H1 (cell line): Measurements from ENCODE around the gene BTD. TPM values are rescaled to one million over a fixed set of nuclear protein-coding genes. Genes with fewer than 3 reads are reported as not detected.

Experiments
- CTCF ChIA-PET: fragments of 300-600 bp; sonication (Branson Sonifier 250); formaldehyde crosslinking; loops from one replicate; lab custom pipeline; 2021; ENCODE audit not compliant: partially characterized antibody; lab: Charles Lee
- POLR2A ChIA-PET: fragments of 300-600 bp; sonication (Branson Sonifier 250); formaldehyde crosslinking; loops from one replicate; lab custom pipeline; 2021; ENCODE audit warnings: inconsistent platforms; ENCODE audit not compliant: partially characterized antibody; lab: Charles Lee
- DNase-seq, 2 experiments: peaks; one replicate each; pipeline versions ENCODE4 v3.0.0 to v3.0.0-alpha.2; 2010 to 2022; ENCODE audit warnings: low spot score in 2 of 2, low read depth in 1 of 2, mixed read lengths in 1 of 2
- FAIRE-seq: peaks from 2 replicates; lab custom pipeline; 2011; peaks lifted over from hg19 to GRCh38; lab: Jason Lieb, UNC
- H2AFZ ChIP-seq: 2 replicates; pipeline ENCODE4 v1.8.1; 2012; ENCODE audit warnings: low read length, inconsistent platforms
- H2AK5ac ChIP-seq: 2 replicates; pipeline ENCODE4 v1.6.1; 2013; ENCODE audit warnings: low read depth, low read length
- H2BK120ac ChIP-seq: replicated peaks from 2 replicates; pipeline ENCODE3; 2013; ENCODE audit warnings: low read depth, low read length, inconsistent platforms
- H2BK12ac ChIP-seq: 2 replicates; pipeline ENCODE4 v1.6.1; 2013; ENCODE audit warnings: low read depth, low read length
- H2BK15ac ChIP-seq: 2 replicates; pipeline ENCODE4 v1.6.1; 2013; ENCODE audit warnings: low read length
- H2BK20ac ChIP-seq: 2 replicates; pipeline ENCODE4 v1.6.1; 2013; ENCODE audit warnings: low read length
- H2BK5ac ChIP-seq: 2 replicates; pipeline ENCODE4 v1.6.1; 2013; ENCODE audit warnings: low read depth, low read length
- H3K14ac ChIP-seq: 2 replicates; pipeline ENCODE4 v1.6.1; 2013; ENCODE audit warnings: inconsistent platforms; ENCODE audit not compliant: insufficient read length
- H3K18ac ChIP-seq: 2 replicates; pipeline ENCODE4 v1.6.1; 2013; ENCODE audit warnings: low read length; ENCODE audit errors: extremely low read depth
- H3K23ac ChIP-seq: 2 replicates; pipeline ENCODE4 v1.6.1; 2013; ENCODE audit warnings: inconsistent platforms; ENCODE audit not compliant: insufficient read length
- H3K23me2 ChIP-seq: 2 replicates; pipeline ENCODE4 v1.6.1; 2013; ENCODE audit warnings: low read depth, low read length
- H3K27ac ChIP-seq: 2 replicates; pipeline ENCODE4 v1.6.1; 2011; ENCODE audit warnings: low read depth, low read length, inconsistent platforms
- H3K27me3 ChIP-seq, 4 experiments: replicated peaks in 1 of 4; 1 replicate in 1 of 4; 2 replicates in 3 of 4; pipeline versions ENCODE4 v1.6.1 to v1.8.1; 2011 to 2013; ENCODE audit warnings: low read length in 3 of 4, mild to moderate bottlenecking in 3 of 4, inconsistent platforms in 2 of 4, mixed read lengths in 2 of 4, moderate library complexity in 1 of 4; ENCODE audit not compliant: control insufficient read depth in 3 of 4, insufficient read depth in 3 of 4; ENCODE audit errors: extremely low read depth in 1 of 4
- H3K36me3 ChIP-seq, 4 experiments: 2 replicates each; pipeline versions ENCODE4 v1.6.1 to v1.8.1; 2011 to 2013; ENCODE audit warnings: mild to moderate bottlenecking in 4 of 4, low read length in 3 of 4, moderate library complexity in 2 of 4, control low read depth in 1 of 4, inconsistent platforms in 1 of 4; ENCODE audit not compliant: insufficient read depth in 4 of 4, control insufficient read depth in 2 of 4
- H3K4ac ChIP-seq: replicated peaks from 2 replicates; pipeline ENCODE3; 2013; ENCODE audit warnings: low read length, low read depth, mixed read lengths, inconsistent platforms; ENCODE audit not compliant: insufficient read length
- H3K4me1 ChIP-seq, 4 experiments: replicated peaks in 1 of 4; 1 replicate in 1 of 4; 2 replicates in 3 of 4; pipeline versions ENCODE4 v1.6.1 to v1.8.1; 2011 to 2013; ENCODE audit warnings: low read length in 3 of 4, inconsistent platforms in 2 of 4, mixed read lengths in 1 of 4; ENCODE audit not compliant: insufficient read depth in 4 of 4, control insufficient read depth in 3 of 4
- H3K4me2 ChIP-seq, 2 experiments: 2 replicates each; pipeline versions ENCODE4 v1.6.1 to v1.8.1; 2011 to 2013; ENCODE audit warnings: low read depth in 2 of 2, low read length in 2 of 2, control low read depth in 1 of 2, inconsistent platforms in 1 of 2, mild to moderate bottlenecking in 1 of 2; ENCODE audit not compliant: insufficient read depth in 1 of 2
- H3K4me3 ChIP-seq, 4 experiments: fragments of 200-600, 300-600 bp in 1 of 4; sonication (generic), shearing (Covaris generic), sonication (Bioruptor Twin) in 1 of 4; 2 replicates each; pipeline versions ENCODE4 v1.5.1 to v1.8.1; 2011 to 2016; ENCODE audit warnings: low read length in 4 of 4, low read depth in 3 of 4, control low read depth in 2 of 4, inconsistent platforms in 2 of 4, mild to moderate bottlenecking in 2 of 4, mixed read lengths in 1 of 4, moderate library complexity in 1 of 4; ENCODE audit not compliant: insufficient read depth in 2 of 4; ENCODE audit errors: extremely low read depth in 1 of 4
- H3K56ac ChIP-seq: replicated peaks from 2 replicates; pipeline ENCODE3; 2013; ENCODE audit warnings: low read depth, mild to moderate bottlenecking, mixed read lengths, low read length, inconsistent platforms; ENCODE audit not compliant: insufficient read length
- H3K79me1 ChIP-seq: 2 replicates; pipeline ENCODE4 v1.6.1; 2013; ENCODE audit warnings: low read depth, low read length, control low read depth
- H3K79me2 ChIP-seq, 2 experiments: 2 replicates each; pipeline versions ENCODE4 v1.6.1 to v1.8.1; 2012 to 2013; ENCODE audit warnings: low read length in 2 of 2, mild to moderate bottlenecking in 2 of 2, inconsistent platforms in 1 of 2; ENCODE audit not compliant: insufficient read depth in 2 of 2, control insufficient read depth in 1 of 2
- H3K9ac ChIP-seq, 4 experiments: replicated peaks in 1 of 4; 1 replicate in 1 of 4; 2 replicates in 3 of 4; pipeline versions ENCODE4 v1.6.1 to v1.8.1; 2011 to 2013; ENCODE audit warnings: low read depth in 3 of 4, low read length in 3 of 4, control low read depth in 2 of 4, mild to moderate bottlenecking in 2 of 4, moderate library complexity in 2 of 4, inconsistent platforms in 1 of 4; ENCODE audit errors: extremely low read depth in 1 of 4
- H3K9me3 ChIP-seq, 2 experiments: 2 replicates each; pipeline versions ENCODE4 v1.6.1 to v1.8.1; 2012 to 2013; ENCODE audit warnings: mild to moderate bottlenecking in 2 of 2, moderate library complexity in 2 of 2, control low read depth in 1 of 2, inconsistent platforms in 1 of 2, low read depth in 1 of 2, low read length in 1 of 2, mixed read lengths in 1 of 2; ENCODE audit not compliant: insufficient read depth in 2 of 2
- H4K20me1 ChIP-seq, 2 experiments: replicated peaks in 1 of 2; 2 replicates each; pipeline versions ENCODE3 to v1.8.1; 2011 to 2013; ENCODE audit warnings: inconsistent platforms in 2 of 2, low read length in 2 of 2, mild to moderate bottlenecking in 1 of 2; ENCODE audit not compliant: insufficient read depth in 2 of 2, control insufficient read depth in 1 of 2
- H4K5ac ChIP-seq: 2 replicates; pipeline ENCODE4 v1.6.1; 2013; ENCODE audit warnings: low read length, low read depth, mixed read lengths, inconsistent platforms; ENCODE audit not compliant: insufficient read length
- H4K8ac ChIP-seq: 2 replicates; pipeline ENCODE4 v1.8.0; 2013; ENCODE audit warnings: mild to moderate bottlenecking, moderate library complexity, low read length, inconsistent platforms; ENCODE audit not compliant: insufficient read depth; ENCODE audit errors: extremely low read depth
- H4K91ac ChIP-seq: replicated peaks from 2 replicates; pipeline ENCODE3; 2013; ENCODE audit warnings: low read length, mixed read lengths, inconsistent platforms; ENCODE audit not compliant: insufficient read length
- POLR2AphosphoS5 ChIP-seq: IDR thresholded peaks from 2 replicates; pipeline ENCODE4 v1.6.1; 2011; ENCODE audit warnings: low read depth, low read length
- SRF ChIP-seq: IDR thresholded peaks from 2 replicates; pipeline ENCODE4 v1.6.1; 2011; ENCODE audit warnings: mild to moderate bottlenecking, low read depth, low read length, moderate library complexity
- WGBS, 2 experiments: shearing (Covaris generic) in 1 of 2; methylation state at CpG; one replicate each; pipeline versions ENCODE4 v1.1.6 to v1.1.7; 2013 to 2015; ENCODE audit warnings: low lambda C conversion rate in 2 of 2, mixed read lengths in 2 of 2, inconsistent platforms in 1 of 2, low coverage in 1 of 2, missing lambda C conversion rate in 1 of 2; ENCODE audit not compliant: insufficient replicate concordance in 2 of 2, insufficient coverage in 1 of 2, insufficient read length in 1 of 2; ENCODE audit errors: extremely low coverage in 1 of 2, missing lambda C conversion rate in 1 of 2; 5-methylcytosine and 5-hydroxymethylcytosine counted together
- polyA plus RNA-seq, 7 experiments: library from polyadenylated mRNA; depleted of rRNA in 3 of 7; stranded (reverse) in 5 of 7; unstranded in 2 of 7; fragments of >200 nt in 5 of 7; fragments of 200-250 nt in 2 of 7; gene quantifications; 1 replicate in 5 of 7; 2 replicates in 1 of 7; 4 replicates in 1 of 7; pipeline versions ENCODE4 v1.2.1 to v1.2.3, GENCODE V29; 2011 to 2013; ENCODE audit warnings: missing spikeins in 2 of 7, mixed read lengths in 2 of 7
- total RNA-seq: library from RNA; stranded (reverse); fragmentation: NEBNext Ultra II Directional; extraction: Animal tissue kit (Norgen Biotek cat#: 25700); gene quantifications from 2 replicates; pipeline ENCODE4 v1.2.1, GENCODE V29; 2021

Gene BTD
- total and polyA plus RNA-seq, 2 of the 8 experiments (the other 6 are each of a cell fraction or from before 2014, with no cell fraction given) = 21.8 to 36.7 TPM

DNA sequence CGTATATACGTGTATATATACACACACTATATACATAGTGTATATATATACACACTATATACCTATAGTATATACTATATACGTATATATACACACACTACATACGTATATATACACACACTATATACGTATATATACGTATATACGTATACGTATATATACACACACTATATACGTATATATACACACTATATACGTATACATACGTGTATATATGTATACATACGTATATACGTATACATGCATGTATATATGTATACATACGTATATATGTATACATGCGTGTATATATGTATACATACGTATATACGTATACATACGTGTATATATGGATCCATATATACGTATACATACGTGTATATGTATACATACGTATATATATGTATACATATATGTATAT lies 9.6 kb upstream of the BTD start:
- DNase-seq (no peak), FAIRE-seq (no peak)
- Histone ChIP-seq H3K4ac (no peak overlapping the region), H2AK5ac (no peak overlapping the region), H2BK15ac (no peak overlapping the region), H3K9ac (no peak overlapping the region), H3K4me2 (no peak overlapping the region), H3K14ac (no peak overlapping the region), H3K4me3 (no peak overlapping the region), H4K5ac (no peak overlapping the region), H3K36me3 (peaks cover 0 to 39% (median 11%) of the 10 kb centered on the region in 4 experiments; a peak in 5 of 8 replicates), H4K20me1 (no peaks in the 10 kb centered on the region), H3K56ac (no peak overlapping the region), H3K9me3 (peaks cover 0 to 3% of the 10 kb centered on the region in 2 experiments; a peak in 1 of 4 replicates), H3K27ac (no peak overlapping the region), H2AFZ (no peak overlapping the region), H4K8ac (no peak overlapping the region), H2BK5ac (no peak overlapping the region), H2BK12ac (no peak overlapping the region), H3K23ac (no peak overlapping the region), H3K18ac (no peak overlapping the region), H2BK20ac (no peak overlapping the region), H4K91ac (no peak overlapping the region), H3K79me2 (no peaks in the 10 kb centered on the region), H3K79me1 (no peaks in the 10 kb centered on the region), H3K4me1 (no peaks in the 10 kb centered on the region), H3K27me3 (no peaks in the 10 kb centered on the region), H2BK120ac (no peak overlapping the region), H3K23me2 (no peaks in the 10 kb centered on the region)
- CTCF ChIA-PET = no interaction called here
- POLR2A ChIA-PET = no interaction called here
- 87% methylated on average over 21 of the region's 21 CpGs; no CpG with 5 or more reads in 1 of the 2 experiments for WGBS, 2 experiments
- TF ChIP-seq SRF = no peak
- TF ChIP-seq POLR2AphosphoS5 = no peak
